ENCODE measurements around the gene TSHR. TPM values are rescaled to one million over a fixed set of nuclear protein-coding genes. Genes with fewer than 3 reads are reported as not detected.

The TSHR gene
- total and polyA plus RNA-seq, 11 donors, result not detected

DNA sequence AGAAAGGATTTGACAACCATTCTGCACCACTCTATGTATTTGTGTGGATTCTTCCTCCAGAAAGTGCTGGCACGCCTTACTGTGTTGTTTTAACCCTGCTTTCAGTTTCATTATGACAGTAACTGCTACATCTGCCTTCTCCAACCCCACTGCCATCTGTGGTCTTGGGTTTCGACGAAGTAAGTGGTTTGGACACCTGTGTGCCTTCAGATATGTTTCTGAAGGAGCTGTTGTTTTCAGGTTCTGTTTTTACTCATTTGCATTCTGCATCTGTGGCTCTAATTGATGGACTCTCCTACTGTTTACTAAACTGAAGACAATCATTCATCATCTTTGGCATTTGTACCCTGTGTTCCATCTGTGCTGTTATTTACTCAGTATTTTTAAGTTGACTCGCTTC is 4.1 kb downstream of the TSHR start:
- DNase-seq (no peak), ATAC-seq (peak in 1 of 4 donors; percentile 13)
- Histone ChIP-seq H3K9me3 (no peaks in the 10 kb centered on the region), H3K27ac (peak overlapping the region in 1 of 12 donors; percentile 13), H3K4me1 (peaks cover 0 to 24% (median 3%) of the 10 kb centered on the region in 12 donors), H3K4me3 (peak overlapping the region in 1 of 12 donors; percentile 4), H3K27me3 (peaks cover 0 to 14% (median 3%) of the 10 kb centered on the region in 9 donors), H3K36me3 (no peaks in the 10 kb centered on the region)
- WGBS, 4 donors, result 62 to 74% (median 68%) methylated on average over 4 of the region's 4 CpGs
- TF ChIP-seq POLR2A (IDR thresholded peaks at IDR 0.05), result no peak
- TF ChIP-seq CTCF (IDR thresholded peaks at IDR 0.05), result no peak
- intact Hi-C loops (cut with DNase I), result loop anchor here in 6 of 10 donors (5.0 to 10.0 kb wide), 6 partner anchors 205 to 505 kb away; no protein-coding TSS in a partner anchor

DNA sequence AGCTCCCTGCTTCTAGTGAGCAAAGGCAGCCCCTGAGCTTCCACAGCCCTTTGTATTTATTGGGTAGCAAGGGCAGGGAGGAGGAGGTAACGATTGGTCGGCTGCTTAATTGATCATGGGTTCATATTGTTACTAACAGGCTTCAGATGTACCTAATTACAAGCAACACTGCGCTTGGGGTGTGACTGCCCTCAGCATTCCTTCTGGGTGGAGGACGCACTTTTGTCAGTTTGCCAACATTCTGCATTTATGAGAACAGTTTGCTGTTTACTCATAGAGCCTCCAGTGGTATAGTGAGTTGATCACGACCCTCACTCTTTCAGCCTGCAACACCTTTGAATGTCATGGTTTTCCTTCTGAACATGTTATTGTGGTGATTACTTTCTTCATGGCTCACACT is 9.6 kb downstream of the TSHR start:
- DNase-seq (no peak), ATAC-seq (no peak)
- no peak for TF ChIP-seq CTCF (IDR thresholded peaks at IDR 0.05)
- TF ChIP-seq POLR2A (IDR thresholded peaks at IDR 0.05), result no peak
- H3K27ac ChIP-seq, result no peak overlapping the region
- H3K9me3 ChIP-seq, result no peaks in the 10 kb centered on the region
- no peaks in the 10 kb centered on the region for H3K4me1 ChIP-seq
- no peaks in the 10 kb centered on the region for H3K36me3 ChIP-seq
- intact Hi-C loops (cut with DNase I), result no loop called here
- no peak overlapping the region for H3K4me3 ChIP-seq
- peaks cover 0 to 10% (median 0%) of the 10 kb centered on the region in 9 donors for H3K27me3 ChIP-seq
- WGBS, 4 donors, result 62 to 74% (median 73%) methylated on average over 5 of the region's 5 CpGs

DNA sequence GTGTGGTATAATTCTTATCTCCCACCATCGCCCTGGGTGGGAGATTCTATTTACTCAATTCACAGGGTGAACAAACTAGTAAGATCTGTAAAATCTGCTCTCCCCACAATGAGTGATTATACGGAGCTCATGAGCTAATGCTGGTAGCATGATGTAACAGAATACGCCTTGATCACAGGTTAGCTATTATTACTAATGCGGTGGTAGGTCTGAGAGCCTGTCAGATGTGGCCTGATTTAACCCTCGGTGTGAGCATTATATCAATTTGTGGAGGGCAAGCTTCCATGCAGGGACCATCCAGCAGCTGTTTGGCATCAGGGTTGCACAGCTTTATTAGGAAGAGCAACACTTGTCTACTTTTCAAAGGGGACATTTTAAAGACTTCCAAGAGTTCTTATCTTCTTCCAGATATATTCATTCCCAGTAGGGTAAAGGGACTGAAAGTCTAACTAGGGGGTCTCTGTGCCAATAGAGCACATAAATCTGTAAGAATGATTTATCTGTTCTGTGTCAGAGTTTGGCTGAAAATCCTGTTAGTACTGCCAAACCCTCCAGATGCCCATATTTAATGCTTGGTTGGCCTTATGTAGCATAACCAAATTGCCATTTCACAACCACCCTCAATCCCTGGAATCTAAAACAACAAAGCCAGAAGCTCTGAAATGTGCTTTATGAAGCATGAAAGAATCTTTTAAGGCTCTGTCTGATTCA is 18.7 kb downstream of the TSHR start:
- intact Hi-C loops (cut with DNase I), result no loop called here
- TF ChIP-seq CTCF (IDR thresholded peaks at IDR 0.05), result no peak
- no peak for TF ChIP-seq POLR2A (IDR thresholded peaks at IDR 0.05)
- WGBS, 4 donors, result 52 to 71% (median 67%) methylated on average over 5 of the region's 5 CpGs
- Histone ChIP-seq H3K36me3 (no peaks in the 10 kb centered on the region), H3K4me1 (no peaks in the 10 kb centered on the region), H3K27me3 (peaks cover 0 to 8% (median 0%) of the 10 kb centered on the region in 9 donors), H3K9me3 (no peaks in the 10 kb centered on the region), H3K4me3 (no peak overlapping the region), H3K27ac (peak overlapping the region in 1 of 12 donors; percentile 19)
- no peak for ATAC-seq
- no peak for DNase-seq

DNA sequence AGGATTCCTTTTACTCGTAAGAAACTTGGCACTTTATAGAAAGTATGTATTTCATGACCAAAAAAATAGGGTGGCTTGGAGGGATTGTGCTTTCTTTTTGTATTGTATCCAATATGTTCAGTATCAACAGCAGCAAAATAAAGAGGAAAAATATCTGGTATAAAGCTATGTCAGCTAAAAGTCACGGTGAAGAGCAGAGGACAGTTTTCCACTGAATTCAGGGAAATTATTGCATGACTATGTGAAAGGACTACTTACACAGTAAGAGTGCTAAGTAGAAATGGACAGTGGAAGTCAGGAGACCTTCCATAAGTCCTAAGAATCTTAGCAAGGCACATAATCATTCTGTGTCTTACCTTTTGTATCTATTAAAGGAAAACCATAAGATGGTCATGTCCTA is 19.3 kb downstream of the TSHR start:
- TF ChIP-seq POLR2A (IDR thresholded peaks at IDR 0.05), result no peak
- no peak for TF ChIP-seq CTCF (IDR thresholded peaks at IDR 0.05)
- Histone ChIP-seq H3K4me3 (no peak overlapping the region), H3K9me3 (no peaks in the 10 kb centered on the region), H3K27me3 (peaks cover 0 to 5% (median 0%) of the 10 kb centered on the region in 9 donors), H3K4me1 (no peaks in the 10 kb centered on the region), H3K27ac (peak overlapping the region in 1 of 12 donors; percentile 19), H3K36me3 (no peaks in the 10 kb centered on the region)
- 70 to 80% (median 76%) methylated on average over 2 of the region's 2 CpGs for WGBS, 4 donors
- ATAC-seq, result no peak
- intact Hi-C loops (cut with DNase I), result no loop called here
- DNase-seq, result no peak

Data from heart left ventricle (tissue), 16 donors.